Suprapubic skin (tissue), 4 donors: ENCODE data around the gene INSYN2B.

Experiments
- CTCF ChIP-seq, 2 donors: fragments of 200-600 bp in 1 of 2; fragments of 450-650 bp in 1 of 2; sonication (generic) in 1 of 2; IDR thresholded peaks; one replicate each; pipeline ENCODE4 v1.5.1; 2016 to 2019; ENCODE audit warnings: antibody characterized with exemption in 2 of 2, mild to moderate bottlenecking in 1 of 2, moderate library complexity in 1 of 2
- POLR2A ChIP-seq, 2 donors: fragments of 450-650 bp; IDR thresholded peaks; one replicate each; pipeline ENCODE4 v1.6.1; 2017; ENCODE audit warnings: antibody characterized with exemption in 2 of 2, mild to moderate bottlenecking in 2 of 2, moderate library complexity in 2 of 2
- POLR2AphosphoS5 ChIP-seq, 3 donors: sonication (generic); formaldehyde crosslinking; IDR thresholded peaks; one replicate each; pipeline ENCODE4 v1.6.1; 2017; ENCODE audit warnings: antibody characterized with exemption in 3 of 3

GRCh38 chr5:169828385-169828784 is 151.9 kb downstream of the INSYN2B start:
- TF ChIP-seq CTCF (IDR thresholded peaks at IDR 0.05), result no peak
- TF ChIP-seq POLR2A (IDR thresholded peaks at IDR 0.05), result no peak
- TF ChIP-seq POLR2AphosphoS5 (IDR thresholded peaks at IDR 0.05), result no peak
